Thoracic aorta (tissue), 2 donors: ENCODE results near the gene FANCI. TPM values are rescaled to one million over a fixed set of nuclear protein-coding genes. Genes with fewer than 3 reads are reported as not detected.

Experiments used
- ATAC-seq: fragments of 150-250 bp; one replicate; pipeline ENCODE4 v1.8.0; 2017; ENCODE audit warnings: low read depth; ENCODE audit not compliant: insufficient number of reproducible peaks, low FRiP score
- DNase-seq: peaks from one replicate; pipeline ENCODE4 v3.0.0-alpha.2; 2020; ENCODE audit warnings: low spot score
- H3K27ac ChIP-seq, 2 donors: fragments of 200-600 bp; sonication (generic); 1 replicate in 1 of 2; 2 replicates in 1 of 2; pipeline ENCODE4 v1.5.1; 2016; ENCODE audit warnings: mild to moderate bottlenecking in 2 of 2, moderate library complexity in 2 of 2
- H3K27me3 ChIP-seq: fragments of 200-600 bp; sonication (generic); replicated peaks from 2 replicates; pipeline ENCODE4 v1.6.0; 2016; ENCODE audit warnings: mild to moderate bottlenecking; ENCODE audit not compliant: insufficient read depth
- H3K36me3 ChIP-seq: fragments of 200-600 bp; sonication (generic); one replicate; pipeline ENCODE4 v1.5.1; 2016
- H3K4me1 ChIP-seq, 2 donors: fragments of 200-600 bp; sonication (generic); 1 replicate in 1 of 2; 2 replicates in 1 of 2; pipeline versions ENCODE4 v1.5.1 to v1.6.0; 2016; ENCODE audit warnings: low read depth in 2 of 2, mild to moderate bottlenecking in 1 of 2; ENCODE audit not compliant: control insufficient read depth in 1 of 2
- H3K4me3 ChIP-seq: fragments of 200-600 bp; sonication (generic); 2 replicates; pipeline ENCODE4 v1.5.1; 2016; ENCODE audit warnings: mild to moderate bottlenecking
- H3K9me3 ChIP-seq: fragments of 200-600 bp; sonication (generic); 2 replicates; pipeline ENCODE4 v1.5.1; 2016
- CTCF ChIP-seq: fragments of 200-600 bp; sonication (generic); IDR thresholded peaks from one replicate; pipeline ENCODE4 v1.5.1; 2019; ENCODE audit warnings: antibody characterized with exemption
- total RNA-seq, 2 donors: library from RNA; depleted of rRNA; stranded (reverse); fragments of >200 nt; gene quantifications; one replicate each; pipeline versions ENCODE4 v1.1.0 to v1.2.3, GENCODE V29; 2016

Gene FANCI
- total RNA-seq, 2 donors from 2014 or later = 3.0 to 16.2 TPM

DNA sequence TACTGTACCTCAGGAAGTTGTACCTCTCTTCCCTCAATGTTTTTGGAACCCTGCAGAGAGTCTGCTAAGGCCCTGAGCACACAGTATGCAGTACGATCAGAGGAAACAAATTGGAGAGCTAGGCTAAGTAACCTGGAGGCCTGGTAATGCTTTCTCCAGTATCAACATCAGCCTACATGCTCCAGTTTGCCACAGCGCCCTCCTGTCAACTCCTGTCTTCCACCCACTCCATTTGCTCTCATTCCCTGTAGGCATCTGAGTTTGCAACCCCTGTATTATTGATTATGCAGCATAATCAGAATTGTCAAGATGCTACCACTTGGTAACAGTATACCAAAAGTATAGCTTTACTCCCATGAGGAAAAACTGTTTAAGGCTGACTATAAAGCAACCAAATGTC, 76.4 kb downstream of the FANCI start:
- Histone ChIP-seq H3K4me1 (no peaks in the 10 kb centered on the region), H3K9me3 (no peaks in the 10 kb centered on the region), H3K4me3 (no peak overlapping the region), H3K27ac (no peak overlapping the region), H3K27me3 (no peaks in the 10 kb centered on the region), H3K36me3 (peaks cover 90% of the 10 kb centered on the region)
- no peak for TF ChIP-seq CTCF
- ATAC-seq (no peak), DNase-seq (no peak)

GRCh38 chr15:89321521-89322410, 78.0 kb downstream of the FANCI start:
- Histone ChIP-seq H3K27ac (no peak overlapping the region), H3K9me3 (no peaks in the 10 kb centered on the region), H3K27me3 (no peaks in the 10 kb centered on the region), H3K4me1 (no peaks in the 10 kb centered on the region), H3K36me3 (peaks cover 92% of the 10 kb centered on the region), H3K4me3 (no peak overlapping the region)
- no peak for TF ChIP-seq CTCF
- DNase-seq = no peak
- no peak for ATAC-seq

DNA sequence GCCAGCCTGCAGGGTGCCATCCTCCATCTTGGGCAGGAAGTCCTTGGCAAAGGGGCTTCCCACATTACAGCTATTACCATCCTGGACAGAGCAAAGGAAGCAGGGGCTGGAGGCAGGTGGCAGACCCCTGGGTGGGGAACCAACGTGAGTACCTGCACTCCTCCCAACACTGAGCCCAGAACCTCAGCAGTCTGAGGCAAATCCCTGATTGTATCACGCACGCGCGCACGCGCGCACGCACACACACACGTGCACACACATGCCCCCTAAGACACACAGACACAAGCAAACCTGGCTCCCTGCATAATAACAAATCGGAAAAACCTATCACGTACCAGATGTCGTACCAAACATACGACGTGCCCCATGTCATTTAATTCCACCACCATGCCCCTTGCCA, 79.0 kb downstream of the FANCI start:
- Histone ChIP-seq H3K9me3 (no peaks in the 10 kb centered on the region), H3K4me3 (no peak overlapping the region), H3K27ac (no peak overlapping the region), H3K4me1 (no peaks in the 10 kb centered on the region), H3K27me3 (no peaks in the 10 kb centered on the region), H3K36me3 (peaks cover 91% of the 10 kb centered on the region)
- ATAC-seq (no peak), DNase-seq (no peak)
- no peak for TF ChIP-seq CTCF

- Histone ChIP-seq H3K27me3 (no peaks in the 10 kb centered on the region), H3K4me1 (peaks cover 0 to 2% of the 10 kb centered on the region in 2 donors), H3K36me3 (peaks cover 93% of the 10 kb centered on the region), H3K4me3 (no peak overlapping the region), H3K27ac (no peak overlapping the region), H3K9me3 (no peaks in the 10 kb centered on the region)
- no peak for TF ChIP-seq CTCF
- DNase-seq = no peak
- ATAC-seq = no peak
These were observed 80.0 kb downstream of the FANCI start for GRCh38 chr15:89323825-89324224.

GRCh38 chr15:89325039-89325803, 81.4 kb downstream of the FANCI start:
- DNase-seq = no peak
- H3K4me1 ChIP-seq = peaks cover 0 to 16% of the 10 kb centered on the region in 2 donors
- no peaks in the 10 kb centered on the region for H3K9me3 ChIP-seq
- H3K4me3 ChIP-seq = no peak overlapping the region
- H3K36me3 ChIP-seq = peaks cover 93% of the 10 kb centered on the region
- no peaks in the 10 kb centered on the region for H3K27me3 ChIP-seq
- no peak for TF ChIP-seq CTCF
- no peak overlapping the region for H3K27ac ChIP-seq
- ATAC-seq = no peak
